Measurements from ENCODE around the gene N4BP3.

N4BP3 gene

DNA sequence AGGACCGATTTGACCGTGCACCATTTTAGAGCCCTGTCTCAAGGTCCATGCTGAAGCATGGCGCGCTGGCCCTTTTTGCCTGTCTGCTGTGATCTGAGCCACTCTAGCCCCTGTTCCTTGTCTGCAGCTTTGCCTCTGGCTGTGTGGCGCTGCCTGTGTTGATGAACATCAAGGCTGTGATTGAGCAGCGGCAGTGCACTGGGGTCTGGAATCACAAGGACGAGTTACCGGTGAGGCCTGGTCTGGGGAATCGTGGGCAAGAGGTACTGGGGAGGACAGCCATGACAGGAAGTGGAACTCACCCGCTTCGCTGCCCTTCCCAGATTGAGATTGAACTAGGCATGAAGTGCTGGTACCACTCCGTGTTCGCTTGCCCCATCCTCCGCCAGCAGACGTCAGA is 34.1 kb downstream of the N4BP3 start:
- no peak for DNase-seq (ENCODE audit: low read depth in 3 of 3)

DNA sequence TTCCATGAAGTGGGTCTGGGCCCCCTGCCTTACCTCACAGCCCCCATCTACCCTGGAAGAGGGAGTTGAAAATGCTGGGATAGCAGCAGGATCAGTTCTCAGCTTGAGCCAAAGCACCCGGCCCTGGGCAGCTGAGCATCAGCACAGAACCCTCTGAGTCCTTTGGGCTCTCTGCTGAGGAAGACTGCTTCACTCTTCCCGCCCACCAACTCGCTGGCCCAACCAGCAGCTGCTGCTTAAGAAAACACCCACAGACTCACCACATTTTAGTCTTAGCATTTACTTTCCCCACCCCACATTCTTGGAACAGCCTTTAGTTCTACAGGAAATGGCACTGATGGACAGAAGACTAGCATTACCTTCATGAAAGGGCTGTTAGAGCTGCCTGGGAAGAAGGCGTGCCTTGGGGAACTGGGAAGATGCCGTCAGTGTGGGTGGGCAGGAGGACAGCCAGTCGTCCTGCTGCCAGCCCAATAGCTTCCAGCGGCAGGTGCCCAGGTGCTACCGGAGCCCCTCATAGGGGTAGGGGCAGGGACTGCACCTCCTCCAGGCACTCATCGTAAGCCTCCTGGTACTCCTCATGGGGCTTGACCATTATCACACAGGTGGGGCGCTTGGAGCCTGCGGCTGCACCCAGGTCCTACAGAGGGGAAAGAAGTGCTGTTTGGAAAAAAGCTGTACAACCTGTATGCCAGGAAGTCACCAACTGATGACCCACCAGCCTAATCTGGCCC is 36.0 kb downstream of the N4BP3 start:
- no peak for DNase-seq (ENCODE audit: low read depth in 3 of 3)

GRCh38 chr5:178150977-178151734 is 37.8 kb downstream of the N4BP3 start:
- DNase-seq (ENCODE audit: low read depth in 3 of 3): no peak

DNA sequence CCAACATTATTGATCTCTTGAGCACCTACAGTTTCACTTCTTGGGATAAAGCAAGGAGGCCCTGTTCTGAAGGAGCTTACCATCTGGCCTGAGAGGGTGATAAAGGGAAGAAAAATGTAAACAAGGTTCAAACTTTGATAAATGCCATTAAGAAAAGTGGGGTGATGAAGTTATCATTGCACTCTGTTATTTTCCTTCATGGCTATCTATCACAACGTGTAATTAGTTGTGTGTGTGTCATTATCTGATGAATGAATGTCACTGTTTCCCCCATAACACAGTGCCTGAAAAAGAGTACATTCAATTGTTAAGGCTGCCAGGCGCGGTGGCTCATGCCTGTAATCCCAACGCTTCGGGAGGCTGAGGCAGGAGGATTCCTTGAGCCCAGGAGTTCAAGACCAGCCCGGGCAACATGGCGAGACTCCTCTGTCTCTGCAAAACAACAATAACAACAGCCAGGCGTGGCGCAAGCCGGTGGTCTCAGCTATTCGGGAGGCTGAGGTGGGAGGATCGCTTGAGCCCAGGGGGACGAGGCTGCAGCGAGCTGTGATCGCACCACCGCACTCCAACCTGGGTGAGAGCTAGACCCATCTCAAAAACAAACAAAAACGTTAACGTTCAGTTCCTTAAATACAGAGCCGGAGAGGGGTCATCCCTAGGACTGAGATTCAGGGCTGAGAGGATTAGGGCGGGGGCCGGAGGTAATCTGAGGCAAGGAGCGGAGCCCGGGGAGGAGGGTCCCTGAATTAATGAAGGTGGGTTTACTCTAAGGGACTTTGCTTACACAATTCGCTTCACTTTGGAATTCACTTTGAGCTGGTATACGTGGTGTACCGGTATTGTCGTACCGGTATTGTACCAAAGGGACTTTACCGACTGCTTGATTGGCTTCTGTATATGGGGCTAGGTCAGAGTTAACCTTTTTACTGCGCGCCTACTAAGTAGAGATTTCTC is 39.4 kb downstream of the N4BP3 start:
- DNase-seq (ENCODE audit: low read depth in 3 of 3): no peak

DNA sequence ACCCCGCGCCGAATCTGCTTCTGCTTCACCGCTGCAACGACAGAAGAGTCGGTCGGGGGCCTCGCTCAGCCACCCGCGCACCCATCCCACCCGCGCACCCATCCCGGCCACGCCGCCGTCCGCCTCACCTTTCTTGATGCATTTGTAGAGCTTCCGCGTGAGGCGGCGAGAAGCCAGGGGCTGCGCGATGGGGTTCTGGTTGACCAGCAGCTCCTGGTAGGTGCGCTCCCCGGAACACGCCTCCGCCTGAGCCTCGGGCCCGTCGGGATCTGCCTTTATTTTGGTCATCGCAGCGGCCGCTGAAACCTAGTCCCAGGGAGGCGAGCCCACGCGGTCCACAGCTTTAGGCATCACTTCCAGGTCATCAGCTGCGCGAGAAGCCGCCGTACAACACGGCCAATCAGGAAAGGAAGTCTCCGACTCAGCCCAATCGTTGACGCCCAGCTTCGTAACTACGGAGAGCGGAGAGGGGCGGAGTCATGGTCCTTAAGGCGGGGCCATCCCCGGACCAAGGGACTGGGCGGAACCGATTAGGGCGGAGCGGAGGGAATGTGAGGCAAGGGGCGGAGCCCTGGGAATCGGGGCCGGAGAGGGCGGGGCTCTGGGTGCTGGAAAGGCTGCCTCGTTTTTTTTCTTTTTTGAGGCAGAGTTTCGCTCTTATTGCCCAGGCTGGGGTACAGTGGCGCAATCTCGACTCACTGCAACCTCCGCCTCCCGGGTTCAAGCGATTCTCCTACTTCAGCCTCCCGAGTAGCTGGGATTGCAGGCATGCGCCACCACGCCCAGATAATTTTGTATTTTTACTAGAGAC is 40.4 kb downstream of the N4BP3 start, which contains the start of gene NHP2:
TSS of gene NHP2 (minus strand) at position 356 of the 811 bp plus-strand sequence. CDS start at position 288, 68 bp downstream.
- DNase-seq (ENCODE audit: low read depth in 3 of 3): peak; percentile 96 to 99 (median 98)

DNA sequence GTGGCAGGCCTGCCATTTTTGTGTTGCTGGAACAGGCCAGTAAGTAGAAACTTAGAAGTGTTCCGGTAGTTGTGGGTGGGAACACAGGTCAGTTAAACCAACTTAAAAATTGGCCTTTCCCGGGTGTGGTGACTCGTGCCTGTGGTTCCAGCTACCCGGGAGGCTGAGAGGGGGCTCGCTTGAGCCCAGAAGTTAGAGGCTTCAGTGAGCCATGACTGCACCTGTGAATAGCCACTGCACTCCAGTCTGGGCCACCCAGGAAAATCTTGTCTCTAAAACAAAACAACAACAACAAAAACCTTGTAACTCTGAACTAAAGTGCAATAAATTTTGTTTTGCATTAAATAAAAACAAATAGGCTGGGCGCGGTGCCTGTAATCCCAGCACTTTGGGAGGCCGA is 41.7 kb downstream of the N4BP3 start:
- no peak for DNase-seq (ENCODE audit: low read depth in 3 of 3)

DNA sequence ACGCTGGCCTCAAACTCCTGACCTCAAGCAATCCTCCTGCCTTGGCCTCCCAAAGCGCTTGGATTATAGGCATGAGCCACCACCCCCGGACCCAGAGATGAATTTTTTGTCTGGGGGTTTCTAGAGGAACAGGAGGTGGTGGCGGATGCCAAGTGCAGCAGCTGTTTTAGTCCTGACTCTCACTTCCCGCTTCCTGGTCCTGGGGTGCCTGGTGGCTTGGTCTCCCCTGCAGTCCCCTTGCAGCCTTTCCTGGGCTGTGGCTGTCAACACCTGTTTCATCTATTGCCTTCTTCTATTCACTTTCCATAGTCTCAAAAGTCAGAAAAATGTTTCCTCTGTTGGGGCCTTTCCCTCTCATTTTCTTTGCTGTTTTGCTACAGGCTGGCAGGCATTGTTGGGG is 46.8 kb downstream of the N4BP3 start:
- DNase-seq (ENCODE audit: low read depth in 3 of 3): no peak

GRCh38 chr5:178162481-178162880 is 49.1 kb downstream of the N4BP3 start:
- DNase-seq (ENCODE audit: low read depth in 3 of 3): no peak

DNA sequence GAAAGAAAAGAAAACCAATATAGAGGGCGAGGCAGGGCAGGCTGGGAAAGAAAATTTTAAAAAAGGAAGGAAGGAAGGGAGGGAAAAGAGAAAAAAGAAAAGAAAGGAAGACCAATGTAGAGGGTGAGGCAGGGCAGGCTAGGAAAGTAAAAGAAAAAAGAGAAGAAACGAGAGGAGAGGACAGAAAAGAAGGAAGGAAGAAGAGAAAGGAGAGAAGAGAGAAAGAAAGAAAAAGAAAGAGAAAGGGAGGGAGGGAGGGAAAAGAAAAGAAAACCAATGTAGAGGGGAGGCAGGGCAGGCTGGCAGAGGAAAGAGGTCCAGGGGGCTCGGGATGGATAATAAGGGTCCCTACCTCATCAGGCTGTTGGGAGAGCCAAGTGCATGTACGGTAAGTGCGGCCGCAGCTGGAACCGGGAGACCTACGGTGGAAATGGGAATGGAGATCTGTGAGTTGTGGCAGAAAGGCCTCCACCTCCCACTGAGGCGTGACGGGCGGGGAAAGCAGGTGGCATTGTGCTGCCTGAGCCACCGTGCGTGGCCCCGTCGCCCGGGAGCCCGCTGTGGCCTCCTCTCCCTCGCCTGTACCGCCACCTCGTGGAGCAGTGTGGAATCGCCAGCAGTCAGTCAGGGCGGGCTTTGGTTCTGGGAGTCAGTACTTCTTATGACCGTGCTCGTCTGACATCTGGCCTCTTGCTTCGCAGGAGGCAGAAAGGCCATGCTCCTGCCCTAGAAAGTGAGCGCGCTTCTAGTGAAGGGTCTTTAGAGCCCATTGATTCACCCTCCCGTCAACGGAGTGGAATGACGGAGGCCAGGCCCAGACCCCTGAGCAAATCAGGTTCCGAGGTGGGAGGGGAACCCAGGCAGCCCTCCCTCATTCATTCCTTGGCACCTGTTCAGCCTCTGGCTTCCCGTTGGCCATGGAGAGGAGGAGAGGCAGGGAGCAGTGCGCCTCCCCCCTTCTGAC is 50.7 kb downstream of the N4BP3 start:
- peak; percentile 89 to 91 (median 90) for DNase-seq (ENCODE audit: low read depth in 3 of 3)

- no peak for DNase-seq (ENCODE audit: low read depth in 3 of 3)
Measured at GRCh38 chr5:178165581-178165980, 52.2 kb downstream of the N4BP3 start.

GRCh38 chr5:178170455-178170854 is 57.1 kb downstream of the N4BP3 start:
- DNase-seq (ENCODE audit: low read depth in 3 of 3): no peak

DNA sequence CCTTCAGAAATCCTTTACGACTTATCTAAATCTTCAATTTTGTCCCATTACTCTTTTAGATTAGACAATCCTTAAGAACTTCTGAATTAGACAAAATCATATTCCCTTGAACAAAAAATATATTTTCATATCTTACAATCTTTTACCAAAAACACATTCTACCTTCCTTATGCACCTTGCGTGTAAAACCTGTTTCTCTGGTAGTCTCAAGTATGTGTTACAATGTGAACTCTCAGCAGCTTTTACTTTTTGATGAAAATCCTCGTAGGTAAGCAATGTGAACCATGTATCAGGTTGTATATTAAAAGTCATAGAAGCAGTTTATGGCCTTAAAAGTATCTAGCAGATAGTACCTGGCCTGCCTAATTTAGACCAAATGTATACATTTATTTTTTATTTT is 61.1 kb downstream of the N4BP3 start:
- no peak for DNase-seq (ENCODE audit: low read depth in 3 of 3)

Measured in stimulated activated CD4-positive, alpha-beta T cell treated with anti-CD3 and anti-CD28 coated beads, TNF-alpha, amount 100 ng/mL, for 24 hours (primary cell).